Upper lobe of left lung (tissue), 6 donors: ENCODE measurements around the gene SPDYE16. TPM values are rescaled to one million over a fixed set of nuclear protein-coding genes. Genes with fewer than 3 reads are reported as not detected.
"Not testable (repeated sequence)": the region's sequence is repeated elsewhere in the genome, so short reads cannot be mapped to it uniquely, and the experiment has no call there.

ENCODE experiments used
- ATAC-seq, 2 donors: fragments of 200-7000 bp; cut with Tn5 transposase; one replicate each; pipeline ENCODE4 v1.9.1; 2022; ENCODE audit warnings: mild to moderate bottlenecking in 2 of 2, moderate library complexity in 2 of 2; ENCODE audit not compliant: low FRiP score in 2 of 2
- DNase-seq, 2 donors: peaks; one replicate each; pipeline ENCODE4 v3.0.0-alpha.2; 2019 to 2020
- H3K27ac ChIP-seq, 4 donors: fragments of 200-600 bp; sonication (generic); one replicate each; pipeline ENCODE4 v1.5.1; 2016 to 2019
- H3K27me3 ChIP-seq, 4 donors: fragments of 200-600 bp; sonication (generic); one replicate each; pipeline ENCODE4 v1.5.1; 2017 to 2019
- H3K36me3 ChIP-seq, 4 donors: fragments of 200-600 bp; sonication (generic); one replicate each; pipeline ENCODE4 v1.5.1; 2016 to 2019
- H3K4me1 ChIP-seq, 4 donors: fragments of 200-600 bp; sonication (generic); one replicate each; pipeline ENCODE4 v1.5.1; 2018 to 2019
- H3K4me3 ChIP-seq, 4 donors: fragments of 200-600 bp; sonication (generic); one replicate each; pipeline ENCODE4 v1.5.1; 2017 to 2019; ENCODE audit warnings: mild to moderate bottlenecking in 2 of 4, moderate library complexity in 1 of 4
- H3K9me3 ChIP-seq, 4 donors: fragments of 200-600 bp; sonication (generic); one replicate each; pipeline ENCODE4 v1.5.1; 2018 to 2019
- EP300 ChIP-seq, 4 donors: sonication (generic); formaldehyde crosslinking; IDR thresholded peaks; one replicate each; pipeline ENCODE4 v1.5.1; 2017; ENCODE audit warnings: antibody characterized with exemption in 4 of 4, control low read depth in 2 of 4
- POLR2A ChIP-seq, 4 donors: fragments of 450-650 bp; IDR thresholded peaks; one replicate each; pipeline ENCODE4 v1.5.1; 2016 to 2017; ENCODE audit warnings: antibody characterized with exemption in 4 of 4, mild to moderate bottlenecking in 2 of 4
- POLR2AphosphoS5 ChIP-seq, 2 donors: sonication (generic); formaldehyde crosslinking; IDR thresholded peaks; one replicate each; pipeline ENCODE4 v1.5.1; 2017; ENCODE audit warnings: antibody characterized with exemption in 2 of 2
- whole genome bisulfite sequencing, 2 donors: methylation state at CpG; one replicate each; pipeline ENCODE4 v1.1.5; 2017 to 2018; 5-methylcytosine and 5-hydroxymethylcytosine counted together
- total RNA-seq, 6 donors: library from RNA; depleted of rRNA in 4 of 6; stranded (reverse); fragments of >200 nt in 4 of 6; gene quantifications; one replicate each; pipeline versions ENCODE4 v1.1.0 to v1.2.1, GENCODE V29; 2016 to 2021
- TF ChIP-seq, protein P1 (sequence below), 6 experiments: fragments of 450-650 bp in 4 of 6; fragments of 200-600 bp in 2 of 6; sonication (generic) in 2 of 6; IDR thresholded peaks; one replicate each; pipeline ENCODE4 v1.5.1; 2016 to 2019; ENCODE audit warnings: antibody characterized with exemption in 6 of 6
- donor health status: DM: no; HTN: no; CAD: no; lungs with moderate emphysema.
- donor health status: DM: no; HTN: yes; CAD: no; lungs with severe emphysema.

The SPDYE16 gene
- total RNA-seq, 6 donors from 2014 or later, result 0.24 to 1.2 (median 0.67) TPM; not detected in 2

DNA sequence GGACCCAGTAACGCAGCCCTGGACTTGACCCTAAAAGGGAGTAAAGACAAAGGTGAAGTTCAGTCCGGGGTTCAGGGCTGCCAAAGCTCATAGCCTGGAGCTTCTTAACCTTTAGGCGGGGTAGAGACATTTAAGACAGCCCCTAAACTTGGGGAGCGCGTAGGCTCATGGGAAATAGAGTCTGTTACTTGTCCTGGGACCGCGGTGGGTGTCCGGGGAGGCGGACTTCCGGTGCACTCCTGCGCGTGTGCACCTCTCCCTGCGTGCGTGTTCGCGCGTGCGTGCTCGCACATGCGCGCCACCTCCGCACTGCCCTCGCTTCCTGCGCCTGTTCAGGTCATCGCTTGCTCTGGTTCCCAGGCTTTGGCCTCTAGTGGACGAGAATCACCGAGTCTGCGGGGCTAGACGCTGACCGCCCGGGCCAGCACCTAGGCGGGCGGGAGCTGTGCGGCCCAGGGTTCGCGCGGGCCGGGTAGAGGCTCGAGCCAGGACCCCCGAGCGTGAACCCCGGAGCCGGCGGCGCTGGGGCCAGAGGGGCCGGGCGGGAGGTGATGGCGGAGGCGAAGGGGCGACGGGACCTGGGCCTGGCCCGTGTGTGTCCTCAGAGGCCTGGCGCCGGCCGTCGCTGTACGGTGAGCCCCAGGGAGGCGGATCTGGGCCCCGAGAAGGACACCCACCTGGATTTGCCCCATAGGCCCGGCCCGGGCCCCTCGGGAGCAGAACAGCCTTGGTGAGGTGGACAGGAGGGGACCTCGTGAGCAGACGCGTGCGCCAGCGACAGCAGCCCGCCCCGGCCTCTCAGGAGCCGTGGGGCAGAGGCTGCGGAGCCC is 6.1 kb upstream of the SPDYE16 start:
- H3K9me3 ChIP-seq, H3K36me3 ChIP-seq, H3K4me1 ChIP-seq, H3K27me3 ChIP-seq: not testable (repeated sequence)
- H3K27ac ChIP-seq, result peak overlapping the region; percentile 89 to 95 (median 93)
- peak overlapping the region; percentile 74 to 99 (median 93) for H3K4me3 ChIP-seq
- WGBS, 2 donors, result 0 to 1% methylated on average over 2 to 33 of the region's 71 CpGs
- TF ChIP-seq, protein P1, sequence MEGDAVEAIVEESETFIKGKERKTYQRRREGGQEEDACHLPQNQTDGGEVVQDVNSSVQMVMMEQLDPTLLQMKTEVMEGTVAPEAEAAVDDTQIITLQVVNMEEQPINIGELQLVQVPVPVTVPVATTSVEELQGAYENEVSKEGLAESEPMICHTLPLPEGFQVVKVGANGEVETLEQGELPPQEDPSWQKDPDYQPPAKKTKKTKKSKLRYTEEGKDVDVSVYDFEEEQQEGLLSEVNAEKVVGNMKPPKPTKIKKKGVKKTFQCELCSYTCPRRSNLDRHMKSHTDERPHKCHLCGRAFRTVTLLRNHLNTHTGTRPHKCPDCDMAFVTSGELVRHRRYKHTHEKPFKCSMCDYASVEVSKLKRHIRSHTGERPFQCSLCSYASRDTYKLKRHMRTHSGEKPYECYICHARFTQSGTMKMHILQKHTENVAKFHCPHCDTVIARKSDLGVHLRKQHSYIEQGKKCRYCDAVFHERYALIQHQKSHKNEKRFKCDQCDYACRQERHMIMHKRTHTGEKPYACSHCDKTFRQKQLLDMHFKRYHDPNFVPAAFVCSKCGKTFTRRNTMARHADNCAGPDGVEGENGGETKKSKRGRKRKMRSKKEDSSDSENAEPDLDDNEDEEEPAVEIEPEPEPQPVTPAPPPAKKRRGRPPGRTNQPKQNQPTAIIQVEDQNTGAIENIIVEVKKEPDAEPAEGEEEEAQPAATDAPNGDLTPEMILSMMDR (IDR thresholded peaks at IDR 0.05), result peak in 3 of 6 experiments; percentile 5 to 48 (median 37)
- TF ChIP-seq POLR2AphosphoS5 (IDR thresholded peaks at IDR 0.05) (peak; percentile 88 to 95), POLR2A (IDR thresholded peaks at IDR 0.05) (peak in 3 of 4 donors; percentile 68 to 84 (median 75))
- peak; percentile 93 to 95 for DNase-seq
- peak; percentile 100 for ATAC-seq

DNA sequence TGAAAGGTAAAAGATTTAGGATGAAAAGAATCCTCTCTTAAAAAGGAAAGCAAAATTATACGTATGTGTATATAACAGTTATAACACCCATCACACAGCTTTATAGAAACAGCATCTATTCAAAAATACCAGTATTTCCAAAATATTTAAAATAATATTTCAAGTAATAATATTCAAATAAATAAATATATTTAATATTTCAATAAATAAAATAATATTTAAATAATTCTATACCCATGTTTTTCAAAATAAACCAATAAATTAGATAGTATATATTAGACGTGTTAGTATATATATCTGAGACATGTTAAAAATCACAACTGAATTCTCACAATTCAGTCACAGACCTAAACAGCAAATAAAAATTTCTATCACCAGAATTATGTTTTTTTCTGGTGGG is 11.5 kb downstream of the SPDYE16 start:
- not testable (repeated sequence) for ATAC-seq, H3K27ac ChIP-seq, H3K4me3 ChIP-seq, H3K27me3 ChIP-seq, DNase-seq, H3K4me1 ChIP-seq, H3K9me3 ChIP-seq, H3K36me3 ChIP-seq
- WGBS, 2 donors, result 89% methylated on average over 2 of the region's 2 CpGs; no CpG with 5 or more reads in 1 of the 2 donors

DNA sequence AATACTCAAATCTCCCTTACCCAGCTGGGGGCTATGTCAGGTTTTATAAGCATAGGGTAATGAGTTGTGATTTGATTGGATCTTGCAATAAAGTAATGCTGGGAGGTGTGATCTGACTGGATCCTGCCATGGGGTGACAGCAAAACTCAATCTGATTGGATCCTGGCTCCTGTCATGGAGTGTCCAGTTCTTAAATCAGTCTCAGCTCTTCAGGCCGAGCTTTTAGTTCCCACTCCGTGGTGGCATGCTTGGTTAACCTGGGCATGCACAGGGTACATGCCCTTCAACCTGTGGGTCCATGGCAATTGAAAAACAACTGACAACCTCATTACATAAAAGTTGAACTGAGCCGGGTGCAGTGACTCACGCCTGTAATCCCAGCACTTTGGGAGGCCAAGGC is 16.9 kb downstream of the SPDYE16 start:
- H3K36me3 ChIP-seq, H3K27me3 ChIP-seq, ATAC-seq, H3K4me3 ChIP-seq, H3K9me3 ChIP-seq, DNase-seq, H3K4me1 ChIP-seq, H3K27ac ChIP-seq: not testable (repeated sequence)
- no CpG with 5 or more reads among the region's 4 CpGs for WGBS, 2 donors

DNA sequence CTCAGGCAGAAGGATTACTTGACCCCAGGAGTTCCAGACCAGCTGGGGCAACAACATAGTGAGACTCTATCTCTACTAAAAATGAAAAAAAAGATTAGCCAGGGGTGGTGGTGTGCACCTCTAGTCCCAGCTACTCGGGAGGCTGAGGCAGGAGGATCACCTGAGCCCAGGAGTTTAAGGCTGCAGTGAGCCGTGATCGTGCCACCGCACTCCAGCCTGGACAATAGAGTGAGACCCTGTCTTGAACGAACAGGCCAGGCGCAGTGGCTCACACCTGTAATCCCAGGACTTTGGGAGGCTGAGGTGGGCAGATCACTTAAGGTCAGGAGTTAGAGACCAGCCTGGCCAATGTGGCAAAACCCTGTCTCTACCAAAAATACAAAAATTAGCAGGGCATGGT is 26.2 kb downstream of the SPDYE16 start:
- not testable (repeated sequence) for H3K27ac ChIP-seq, ATAC-seq, H3K27me3 ChIP-seq, H3K9me3 ChIP-seq, H3K36me3 ChIP-seq, DNase-seq, H3K4me3 ChIP-seq
- H3K4me1 ChIP-seq, result peaks cover 0 to 14% (median 7%) of the 10 kb centered on the region in 4 donors
- 91% methylated on average over 6 of the region's 6 CpGs; no CpG with 5 or more reads in 1 of the 2 donors for WGBS, 2 donors

DNA sequence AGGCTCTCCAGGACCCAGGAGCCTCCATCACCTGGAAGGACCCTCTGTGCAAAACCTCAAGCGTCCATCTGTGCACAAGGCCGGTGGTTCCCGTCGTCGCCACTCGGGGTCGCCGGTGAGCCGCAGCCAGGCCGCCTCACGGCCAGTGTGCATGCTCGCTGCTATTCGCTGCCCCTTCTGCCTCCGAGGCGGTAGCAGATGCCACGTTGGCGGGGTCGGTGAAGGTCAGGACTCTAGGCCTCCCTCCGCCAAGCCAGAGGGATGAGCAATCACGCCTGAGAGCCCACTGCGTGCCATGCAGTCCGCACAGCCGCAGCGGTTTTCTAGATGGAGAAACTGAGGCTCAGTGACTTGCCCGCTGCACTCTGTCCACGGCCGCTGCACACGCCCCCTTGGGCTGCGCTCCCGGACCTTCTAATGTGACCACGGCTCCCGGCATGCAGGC is 27.1 kb downstream of the SPDYE16 start:
- peak in 1 of 2 donors; percentile 85 for ATAC-seq
- DNase-seq, result peak in 1 of 2 donors; percentile 96
- TF ChIP-seq, protein P1 (IDR thresholded peaks at IDR 0.05), result peak in 3 of 6 experiments; percentile 57 to 93 (median 70)
- TF ChIP-seq POLR2A (IDR thresholded peaks at IDR 0.05), result no peak
- no CpG with 5 or more reads among the region's 32 CpGs for WGBS, 2 donors
- no peak overlapping the region for H3K4me3 ChIP-seq
- no peaks in the 10 kb centered on the region for H3K9me3 ChIP-seq
- no peaks in the 10 kb centered on the region for H3K36me3 ChIP-seq
- H3K4me1 ChIP-seq, result peaks cover 0 to 14% (median 7%) of the 10 kb centered on the region in 4 donors
- no peak overlapping the region for H3K27ac ChIP-seq
- H3K27me3 ChIP-seq, result no peaks in the 10 kb centered on the region

DNA sequence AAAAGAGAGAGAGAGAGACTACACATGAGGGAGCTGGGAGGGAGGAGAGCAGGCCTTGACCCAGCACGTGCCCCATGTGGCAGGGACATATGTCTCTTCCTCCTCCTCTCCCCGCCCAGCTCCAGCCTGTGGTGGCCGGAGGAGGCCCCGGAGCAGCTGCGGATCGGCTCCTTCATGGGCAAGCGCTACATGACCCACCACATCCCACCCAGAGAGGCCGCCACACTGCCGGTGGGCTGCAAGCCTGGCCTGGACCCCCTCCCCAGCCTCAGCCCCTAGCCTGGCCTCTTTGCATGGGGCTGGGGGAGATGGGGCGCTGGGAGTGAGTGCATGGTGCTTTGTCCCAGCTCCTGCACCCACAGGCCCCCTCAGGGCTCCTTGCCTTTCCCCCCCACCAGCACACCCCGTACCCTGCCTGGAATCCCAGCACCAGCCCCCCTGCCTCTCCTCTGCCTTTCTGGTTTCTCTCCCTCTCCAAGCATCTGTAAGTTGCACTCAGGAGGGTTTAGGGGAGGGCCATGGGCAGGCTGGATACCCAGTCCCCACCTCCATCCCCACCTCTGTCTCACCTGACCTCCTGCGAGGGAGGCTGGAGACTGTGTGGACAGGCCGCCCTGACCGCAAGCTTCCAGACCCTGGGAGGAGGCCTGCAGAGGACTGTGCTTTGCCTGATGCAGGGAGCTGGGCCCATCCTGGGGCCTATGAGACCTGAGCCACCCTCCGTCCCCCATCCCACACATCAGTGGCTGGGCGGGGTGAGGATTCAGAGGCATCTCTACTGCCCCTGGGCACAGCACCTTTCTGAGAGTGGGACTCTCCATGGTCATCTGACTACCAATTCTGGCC is 27.9 kb downstream of the SPDYE16 start:
- Histone ChIP-seq H3K27me3 (no peaks in the 10 kb centered on the region), H3K27ac (peak overlapping the region in 2 of 4 donors; percentile 26 to 52), H3K4me1 (peaks cover 0 to 14% (median 12%) of the 10 kb centered on the region in 4 donors), H3K36me3 (no peaks in the 10 kb centered on the region), H3K4me3 (no peak overlapping the region), H3K9me3 (no peaks in the 10 kb centered on the region)
- ATAC-seq (no peak), DNase-seq (peak in 1 of 2 donors; percentile 70)
- 69 to 81% methylated on average over 6 to 13 of the region's 16 CpGs for WGBS, 2 donors
- TF ChIP-seq POLR2AphosphoS5 (IDR thresholded peaks at IDR 0.05) (no peak), POLR2A (IDR thresholded peaks at IDR 0.05) (no peak), EP300 (IDR thresholded peaks at IDR 0.05) (no peak)
- TF ChIP-seq, protein P1 (IDR thresholded peaks at IDR 0.05), result no peak
